Upper lobe of right lung (tissue), 1 donor: ENCODE data around the gene PRSS23. TPM values are rescaled to one million over a fixed set of nuclear protein-coding genes. Genes with fewer than 3 reads are reported as not detected.
A peak's percentile ranks its signal among the peaks of the same experiment; 100 is the strongest.

Experiments
- ATAC-seq: fragments of 200-7000 bp; cut with Tn5 transposase; one replicate; pipeline ENCODE4 v1.9.1; 2020; ENCODE audit warnings: mild to moderate bottlenecking, moderate library complexity
- DNase-seq: peaks from one replicate; pipeline ENCODE4 v3.0.0-alpha.2; 2020
- H3K27ac ChIP-seq: fragments of 200-600 bp; one replicate; pipeline ENCODE4 v1.8.0; 2022
- H3K27me3 ChIP-seq: fragments of 200-600 bp; one replicate; pipeline ENCODE4 v1.8.0; 2022; ENCODE audit warnings: mild to moderate bottlenecking
- H3K36me3 ChIP-seq: fragments of 200-600 bp; one replicate; pipeline ENCODE4 v1.8.0; 2022
- H3K4me1 ChIP-seq: fragments of 200-600 bp; one replicate; pipeline ENCODE4 v1.8.0; 2022
- H3K4me3 ChIP-seq: fragments of 200-600 bp; one replicate; pipeline ENCODE4 v1.8.0; 2022; ENCODE audit warnings: mild to moderate bottlenecking
- H3K9me3 ChIP-seq: fragments of 200-600 bp; one replicate; pipeline ENCODE4 v1.8.0; 2022
- CTCF ChIP-seq: fragments of 200-600 bp; IDR thresholded peaks from one replicate; pipeline ENCODE4 v1.8.0; 2022; ENCODE audit warnings: antibody characterized with exemption
- intact Hi-C: fragments of 100-400 bp; cut with DNase I; formaldehyde crosslinking; loops from one replicate; pipeline ENCODE4 v1.11.0; 2022
- total RNA-seq: library from RNA; stranded (reverse); fragmentation: NEBNext Ultra II Directional; extraction: Animal tissue kit (Norgen Biotek cat#: 25700); gene quantifications from one replicate; pipeline ENCODE4 v1.2.1, GENCODE V29; 2021
- donor health status: DM: no; HTN: yes; CAD: no; lungs with severe emphysema.

The PRSS23 gene
- total RNA-seq, 1 donor from 2014 or later = 100 TPM

DNA sequence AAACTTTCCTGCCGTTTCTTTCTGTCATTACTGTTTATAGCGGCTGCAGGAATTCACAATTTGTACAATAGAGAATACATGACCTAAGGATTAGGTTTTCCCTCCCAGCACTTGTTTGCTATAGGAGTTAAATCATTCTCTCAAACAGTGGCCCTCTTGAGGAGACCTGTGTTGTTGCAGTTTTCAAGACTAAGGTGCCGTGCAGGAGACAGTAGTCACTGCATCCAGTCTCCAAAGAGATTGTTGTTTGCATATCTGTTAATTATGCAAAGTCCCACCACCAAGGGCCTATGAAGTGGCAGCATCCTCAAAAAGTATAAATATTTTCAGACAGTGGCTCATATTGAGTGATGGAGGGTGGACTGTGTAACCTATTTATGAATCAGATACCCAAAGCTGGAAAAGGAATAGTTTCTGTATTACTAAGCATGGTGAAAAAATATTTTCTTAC is 2.3 kb downstream of the PRSS23 start:
- Histone ChIP-seq H3K27me3 (peaks cover 4% of the 10 kb centered on the region), H3K36me3 (no peaks in the 10 kb centered on the region), H3K4me1 (peaks cover 11% of the 10 kb centered on the region), H3K27ac (peak overlapping the region; percentile 73), H3K9me3 (no peaks in the 10 kb centered on the region), H3K4me3 (peak overlapping the region; percentile 62)
- peak; percentile 39 for ATAC-seq
- intact Hi-C loops = loop anchor here (10.0 kb wide), 1 partner anchor 188 kb away; no protein-coding TSS in a partner anchor
- TF ChIP-seq CTCF = peak; percentile 56
- DNase-seq = no peak

- TF ChIP-seq CTCF = no peak
- H3K27ac ChIP-seq = peak overlapping the region; percentile 13
- no peak for ATAC-seq
- H3K4me3 ChIP-seq = peak overlapping the region; percentile 62
- DNase-seq = no peak
- H3K9me3 ChIP-seq = no peaks in the 10 kb centered on the region
- H3K27me3 ChIP-seq = peaks cover 4% of the 10 kb centered on the region
- H3K4me1 ChIP-seq = peaks cover 11% of the 10 kb centered on the region
- intact Hi-C loops = loop anchor here (10.0 kb wide), 1 partner anchor 189 kb away; no protein-coding TSS in a partner anchor
- no peaks in the 10 kb centered on the region for H3K36me3 ChIP-seq
Observed at GRCh38 chr11:86803136-86804045, 3.0 kb downstream of the PRSS23 start.

GRCh38 chr11:86804951-86805350 is 4.6 kb downstream of the PRSS23 start:
- no peak for TF ChIP-seq CTCF
- H3K4me3 ChIP-seq = no peak overlapping the region
- H3K27me3 ChIP-seq = peaks cover 4% of the 10 kb centered on the region
- H3K36me3 ChIP-seq = no peaks in the 10 kb centered on the region
- DNase-seq = no peak
- H3K4me1 ChIP-seq = peaks cover 9% of the 10 kb centered on the region
- intact Hi-C loops = loop anchor here (10.0 kb wide), 1 partner anchor 190 kb away; no protein-coding TSS in a partner anchor
- H3K9me3 ChIP-seq = no peaks in the 10 kb centered on the region
- peak overlapping the region; percentile 7 for H3K27ac ChIP-seq
- ATAC-seq = no peak

GRCh38 chr11:86805873-86806310 is 5.5 kb downstream of the PRSS23 start:
- TF ChIP-seq CTCF = no peak
- Histone ChIP-seq H3K9me3 (no peaks in the 10 kb centered on the region), H3K27me3 (peaks cover 4% of the 10 kb centered on the region), H3K36me3 (no peaks in the 10 kb centered on the region), H3K4me3 (no peak overlapping the region), H3K4me1 (peaks cover 5% of the 10 kb centered on the region), H3K27ac (no peak overlapping the region)
- DNase-seq = no peak
- peak; percentile 80 for ATAC-seq
- intact Hi-C loops = loop anchor here (10.0 kb wide), 1 partner anchor 191 kb away; no protein-coding TSS in a partner anchor

DNA sequence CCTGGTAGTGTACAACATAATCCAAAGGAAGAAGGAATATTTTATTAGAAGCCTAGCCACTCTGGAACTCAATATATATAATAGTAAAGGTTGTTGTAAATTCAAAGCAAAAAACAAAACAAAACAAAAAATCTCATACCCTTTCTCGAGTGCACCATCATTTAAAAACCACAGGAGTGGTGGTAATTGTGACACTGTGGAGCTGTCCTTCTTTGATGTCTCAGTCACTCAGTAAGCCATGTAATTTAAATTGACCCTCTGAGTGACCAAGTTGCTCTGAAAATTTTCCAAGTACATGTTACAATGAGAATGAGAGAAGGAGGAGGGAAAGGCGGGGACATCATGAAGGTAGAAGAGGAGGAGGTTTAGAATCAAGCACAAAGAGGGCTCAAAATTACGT is 6.6 kb downstream of the PRSS23 start:
- Histone ChIP-seq H3K36me3 (no peaks in the 10 kb centered on the region), H3K9me3 (no peaks in the 10 kb centered on the region), H3K27me3 (no peaks in the 10 kb centered on the region), H3K4me1 (no peaks in the 10 kb centered on the region), H3K4me3 (no peak overlapping the region), H3K27ac (no peak overlapping the region)
- DNase-seq = no peak
- TF ChIP-seq CTCF = no peak
- intact Hi-C loops = loop anchor here (10.0 kb wide), 1 partner anchor 192 kb away; no protein-coding TSS in a partner anchor
- ATAC-seq = no peak
